Measurements from ENCODE around the gene FABP7. TPM values are rescaled to one million over a fixed set of nuclear protein-coding genes. Genes with fewer than 3 reads are reported as not detected.

Gene FABP7
- total RNA-seq, 6 donors from 2014 or later: not detected

- WGBS, 2 donors: 95 to 98% methylated on average over 3 of the region's 3 CpGs
- DNase-seq (no peak), ATAC-seq (ENCODE audit: low FRiP score in 2 of 2) (no peak)
- no peaks in the 10 kb centered on the region for H3K9me3 ChIP-seq
- no peak overlapping the region for H3K4me3 ChIP-seq
- TF ChIP-seq POLR2AphosphoS5 (IDR thresholded peaks at IDR 0.05): no peak
- no peak for TF ChIP-seq CTCF (IDR thresholded peaks at IDR 0.05)
- TF ChIP-seq POLR2A (IDR thresholded peaks at IDR 0.05): no peak
- no peak for TF ChIP-seq EP300 (IDR thresholded peaks at IDR 0.05)
- no peaks in the 10 kb centered on the region for H3K36me3 ChIP-seq
- H3K27me3 ChIP-seq: no peaks in the 10 kb centered on the region
- peaks cover 0 to 15% (median 1%) of the 10 kb centered on the region in 4 donors for H3K4me1 ChIP-seq
- peak overlapping the region in 1 of 4 donors; percentile 56 for H3K27ac ChIP-seq
Measured at GRCh38 chr6:122797537-122797936, 18.0 kb downstream of the FABP7 start.

- 69 to 72% methylated on average over 6 of the region's 6 CpGs for WGBS, 2 donors
- Histone ChIP-seq H3K9me3 (no peaks in the 10 kb centered on the region), H3K27me3 (no peaks in the 10 kb centered on the region), H3K4me3 (no peak overlapping the region), H3K36me3 (no peaks in the 10 kb centered on the region), H3K27ac (peak overlapping the region in 1 of 4 donors; percentile 56), H3K4me1 (peaks cover 0 to 8% (median 1%) of the 10 kb centered on the region in 4 donors)
- TF ChIP-seq EP300 (IDR thresholded peaks at IDR 0.05) (no peak), POLR2AphosphoS5 (IDR thresholded peaks at IDR 0.05) (peak in 1 of 2 donors; percentile 11)
- peak in 1 of 2 donors; percentile 58 for DNase-seq
- peak; percentile 41 to 66 for ATAC-seq (ENCODE audit: low FRiP score in 2 of 2)
Measured at GRCh38 chr6:122798099-122798641, 18.7 kb downstream of the FABP7 start.

- no peak overlapping the region for H3K4me3 ChIP-seq
- H3K27ac ChIP-seq: peak overlapping the region in 1 of 4 donors; percentile 1
- no peaks in the 10 kb centered on the region for H3K27me3 ChIP-seq
- ATAC-seq (ENCODE audit: low FRiP score in 2 of 2) (no peak), DNase-seq (no peak)
- no peaks in the 10 kb centered on the region for H3K9me3 ChIP-seq
- H3K36me3 ChIP-seq: no peaks in the 10 kb centered on the region
- H3K4me1 ChIP-seq: peaks cover 0 to 8% (median 3%) of the 10 kb centered on the region in 4 donors
- TF ChIP-seq CTCF (IDR thresholded peaks at IDR 0.05) (no peak), POLR2AphosphoS5 (IDR thresholded peaks at IDR 0.05) (no peak), POLR2A (IDR thresholded peaks at IDR 0.05) (no peak), EP300 (IDR thresholded peaks at IDR 0.05) (no peak)
- WGBS, 2 donors: 87 to 88% methylated on average over 4 of the region's 4 CpGs
Measured at GRCh38 chr6:122799140-122799745, 19.7 kb downstream of the FABP7 start.

GRCh38 chr6:122799916-122800686, 20.6 kb downstream of the FABP7 start:
- no peak overlapping the region for H3K27ac ChIP-seq
- H3K4me1 ChIP-seq: peaks cover 0 to 8% (median 3%) of the 10 kb centered on the region in 4 donors
- no peaks in the 10 kb centered on the region for H3K9me3 ChIP-seq
- 85 to 89% methylated on average over 5 of the region's 5 CpGs for WGBS, 2 donors
- DNase-seq (no peak), ATAC-seq (ENCODE audit: low FRiP score in 2 of 2) (no peak)
- H3K27me3 ChIP-seq: no peaks in the 10 kb centered on the region
- H3K36me3 ChIP-seq: no peaks in the 10 kb centered on the region
- TF ChIP-seq POLR2AphosphoS5 (IDR thresholded peaks at IDR 0.05) (no peak), POLR2A (IDR thresholded peaks at IDR 0.05) (no peak)
- no peak overlapping the region for H3K4me3 ChIP-seq

GRCh38 chr6:122800906-122801305, 21.4 kb downstream of the FABP7 start:
- peaks cover 0 to 8% (median 3%) of the 10 kb centered on the region in 4 donors for H3K4me1 ChIP-seq
- H3K27me3 ChIP-seq: no peaks in the 10 kb centered on the region
- TF ChIP-seq EP300 (IDR thresholded peaks at IDR 0.05) (no peak), POLR2AphosphoS5 (IDR thresholded peaks at IDR 0.05) (no peak), POLR2A (IDR thresholded peaks at IDR 0.05) (no peak), CTCF (IDR thresholded peaks at IDR 0.05) (no peak)
- no peak overlapping the region for H3K27ac ChIP-seq
- no peak for DNase-seq
- H3K4me3 ChIP-seq: no peak overlapping the region
- H3K9me3 ChIP-seq: no peaks in the 10 kb centered on the region
- WGBS, 2 donors: 81 to 95% methylated on average over 3 of the region's 3 CpGs
- H3K36me3 ChIP-seq: peaks cover 0 to 4% (median 0%) of the 10 kb centered on the region in 4 donors
- ATAC-seq (ENCODE audit: low FRiP score in 2 of 2): no peak

Data from upper lobe of left lung (tissue), 6 donors.